ENCODE data around the gene RNF213.

DNA sequence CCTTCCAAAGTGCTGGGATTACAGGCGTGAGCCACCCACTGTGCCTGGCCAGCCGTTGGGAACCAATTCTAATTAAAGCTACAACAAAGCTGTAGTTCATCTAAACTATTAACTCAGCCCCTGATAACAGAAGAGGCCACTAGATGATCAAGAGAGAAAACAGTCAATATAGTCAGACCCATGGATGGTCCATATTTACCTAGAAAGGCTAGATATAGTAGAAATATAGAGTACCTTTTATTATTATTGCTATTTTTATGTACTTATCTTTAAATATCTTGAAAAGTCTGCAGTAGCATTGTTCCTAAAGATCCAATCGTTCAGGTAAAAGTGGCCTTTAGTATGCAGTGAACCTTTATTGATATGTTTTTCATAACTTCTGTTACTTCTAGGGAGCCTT is 43.2 kb downstream of the RNF213 start:
- TF ChIP-seq SUZ12 (IDR thresholded peaks at IDR 0.05; ENCODE audit: extremely low read depth, insufficient read depth, insufficient read length) = no peak
- no peak for TF ChIP-seq YY1 (IDR thresholded peaks at IDR 0.05; ENCODE audit: insufficient read depth, insufficient read length)
